PC-9 (cell line): ENCODE results near the gene PTH. TPM values are rescaled to one million over a fixed set of nuclear protein-coding genes. Genes with fewer than 3 reads are reported as not detected.

Source experiments
- BruUV-seq: library from RNA; stranded (reverse); fragments of 400-500 nt; replicated peaks from 2 replicates; lab custom pipeline; 2021; lab: Mats Ljungman, UMichigan
- CTCF ChIA-PET: fragments of 300-600 bp; sonication (Branson Sonifier 250); formaldehyde crosslinking; loops from one replicate; lab custom pipeline; 2022; ENCODE audit warnings: antibody characterized with exemption; lab: Charles Lee
- POLR2A ChIA-PET: fragments of 300-600 bp; sonication (Branson Sonifier 250); formaldehyde crosslinking; loops from one replicate; lab custom pipeline; 2022; ENCODE audit warnings: antibody characterized with exemption; ENCODE audit not compliant: unreplicated experiment; lab: Charles Lee
- DNase-seq, 2 experiments: peaks; one replicate each; pipeline versions ENCODE4 v3.0.0 to v3.0.0-alpha.2; 2015 to 2022; ENCODE audit warnings: mixed read lengths in 1 of 2
- H2AFZ ChIP-seq: fragments of 200-600 bp; sonication (generic); 2 replicates; pipeline ENCODE4 v1.8.1; 2017; ENCODE audit warnings: antibody characterized with exemption
- H3F3A ChIP-seq: fragments of 200-600 bp; sonication (generic); 2 replicates; pipeline ENCODE4 v1.8.1; 2017; ENCODE audit warnings: antibody characterized with exemption, mild to moderate bottlenecking, low read depth; ENCODE audit not compliant: insufficient read depth
- H3K27ac ChIP-seq: fragments of 200-600 bp; sonication (generic); 2 replicates; pipeline ENCODE4 v1.6.1; 2016; ENCODE audit warnings: mixed run types
- H3K27me3 ChIP-seq: fragments of 200-600 bp; sonication (generic); 2 replicates; pipeline ENCODE4 v1.6.1; 2016; ENCODE audit warnings: low read depth, mixed run types; ENCODE audit not compliant: insufficient read depth
- H3K36me3 ChIP-seq: fragments of 200-600 bp; sonication (generic); 2 replicates; pipeline ENCODE4 v1.6.1; 2016; ENCODE audit warnings: low read depth, mixed run types
- H3K4me1 ChIP-seq: fragments of 200-600 bp; sonication (generic); replicated peaks from 2 replicates; pipeline ENCODE4 v1.6.1; 2016; ENCODE audit warnings: mixed run types; ENCODE audit not compliant: insufficient read depth
- H3K4me2 ChIP-seq: fragments of 200-600 bp; sonication (generic); 2 replicates; pipeline ENCODE4 v1.6.1; 2017; ENCODE audit warnings: mixed run types
- H3K4me3 ChIP-seq: fragments of 200-600 bp; sonication (generic); 2 replicates; pipeline ENCODE4 v1.6.1; 2016; ENCODE audit warnings: mixed run types
- H3K79me2 ChIP-seq: fragments of 200-600 bp; sonication (generic); 2 replicates; pipeline ENCODE4 v1.6.1; 2017; ENCODE audit warnings: low read depth, mixed run types
- H3K9me2 ChIP-seq: fragments of 200-600 bp; sonication (generic); 2 replicates; pipeline ENCODE4 v1.8.1; 2017; ENCODE audit warnings: mild to moderate bottlenecking; ENCODE audit not compliant: insufficient read depth
- H3K9me3 ChIP-seq: fragments of 200-600 bp; sonication (generic); 2 replicates; pipeline ENCODE4 v1.8.1; 2016; ENCODE audit warnings: low read depth; ENCODE audit not compliant: insufficient read depth
- H4K20me1 ChIP-seq: fragments of 200-600 bp; sonication (generic); 2 replicates; pipeline ENCODE4 v1.8.1; 2017; ENCODE audit not compliant: insufficient read depth
- CTCF ChIP-seq: fragments of 200-600 bp; sonication (generic); conservative IDR thresholded peaks from 2 replicates; pipeline ENCODE4 v1.6.1; 2017; ENCODE audit warnings: mixed run types, antibody characterized with exemption, mild to moderate bottlenecking, moderate library complexity
- EZH2 ChIP-seq: fragments of 200-600 bp; sonication (generic); IDR thresholded peaks from 2 replicates; pipeline ENCODE4 v1.8.0; 2017; ENCODE audit warnings: antibody characterized with exemption, low read depth
- intact Hi-C: fragments of 100-400 bp; cut with micrococcal nuclease; formaldehyde crosslinking; loops from one replicate; pipeline ENCODE4 v1.10.0; 2022; ENCODE audit not compliant: unreplicated experiment
- total RNA-seq: library from RNA; stranded (reverse); gene quantifications from 2 replicates; pipeline ENCODE4 v1.2.3, GENCODE V29; 2021

The PTH gene
- total RNA-seq, 1 experiment from 2014 or later: not detected

- Histone ChIP-seq H3K27ac (no peak overlapping the region), H3K4me2 (no peak overlapping the region), H3K9me3 (no peaks in the 10 kb centered on the region), H3K79me2 (peaks cover 11% of the 10 kb centered on the region), H2AFZ (no peak overlapping the region), H3K4me3 (no peak overlapping the region), H4K20me1 (0 out of 2 replicates have a peak, but pooled peaks cover 3% of the 10 kb centered on the region), H3K36me3 (no peaks in the 10 kb centered on the region), H3K4me1 (no peaks in the 10 kb centered on the region), H3K9me2 (no peaks in the 10 kb centered on the region), H3K27me3 (no peaks in the 10 kb centered on the region), H3F3A (no peaks in the 10 kb centered on the region)
- intact Hi-C loops: no loop called here
- ChIA-PET POLR2A (no interaction called here), CTCF (no interaction called here)
- TF ChIP-seq EZH2: no peak
- no peak for TF ChIP-seq CTCF
- DNase-seq: no peak
- BruUV-seq: no TSS peak
Measured at GRCh38 chr11:13449522-13449921, 46.3 kb downstream of the PTH start.

GRCh38 chr11:13448876-13449275 lies 46.9 kb downstream of the PTH start:
- intact Hi-C loops: no loop called here
- ChIA-PET POLR2A (no interaction called here), CTCF (no interaction called here)
- Histone ChIP-seq H3K9me2 (no peaks in the 10 kb centered on the region), H3F3A (no peaks in the 10 kb centered on the region), H2AFZ (no peak overlapping the region), H3K36me3 (no peaks in the 10 kb centered on the region), H3K27ac (no peak overlapping the region), H3K27me3 (no peaks in the 10 kb centered on the region), H3K4me1 (no peaks in the 10 kb centered on the region), H3K4me3 (no peak overlapping the region), H3K9me3 (no peaks in the 10 kb centered on the region), H3K4me2 (no peak overlapping the region), H4K20me1 (0 out of 2 replicates have a peak, but pooled peaks cover 3% of the 10 kb centered on the region), H3K79me2 (peaks cover 13% of the 10 kb centered on the region)
- no peak for TF ChIP-seq CTCF
- no peak for TF ChIP-seq EZH2
- DNase-seq: no peak
- BruUV-seq: no TSS peak

- no peak overlapping the region for H2AFZ ChIP-seq
- H3K36me3 ChIP-seq: no peaks in the 10 kb centered on the region
- no peak overlapping the region for H3K4me3 ChIP-seq
- no peaks in the 10 kb centered on the region for H3K4me1 ChIP-seq
- H3F3A ChIP-seq: no peaks in the 10 kb centered on the region
- no peaks in the 10 kb centered on the region for H3K9me3 ChIP-seq
- 0 out of 2 replicates have a peak, but pooled peaks cover 3% of the 10 kb centered on the region for H4K20me1 ChIP-seq
- H3K79me2 ChIP-seq: peaks cover 5% of the 10 kb centered on the region; the same call in 1 of the 2 replicates
- no peaks in the 10 kb centered on the region for H3K27me3 ChIP-seq
- peak in 1 of 2 experiments; percentile 44 for DNase-seq
- no TSS peak for BruUV-seq
- H3K9me2 ChIP-seq: no peaks in the 10 kb centered on the region
- POLR2A ChIA-PET: no interaction called here
- H3K4me2 ChIP-seq: no peak overlapping the region
- H3K27ac ChIP-seq: no peak overlapping the region
- intact Hi-C loops: no loop called here
- no peak for TF ChIP-seq CTCF
- TF ChIP-seq EZH2: no peak
- CTCF ChIA-PET: no interaction called here
Measured at GRCh38 chr11:13446444-13446843, 49.4 kb downstream of the PTH start.
